AG09309 (cell line): ENCODE measurements around the gene THRA.
A peak's percentile ranks its signal among the peaks of the same experiment; 100 is the strongest.

ENCODE experiments used
- DNase-seq: peaks from one replicate; pipeline ENCODE4 v3.0.0-alpha.2; 2010; ENCODE audit warnings: low read depth
- H3K4me3 ChIP-seq: 2 replicates; pipeline ENCODE4 v1.5.1; 2011; ENCODE audit warnings: mild to moderate bottlenecking, low read depth, low read length, moderate library complexity; ENCODE audit not compliant: control insufficient read depth
- CTCF ChIP-seq: IDR thresholded peaks from 2 replicates; pipeline ENCODE4 v1.5.1; 2011; ENCODE audit warnings: mild to moderate bottlenecking, low read depth, low read length, inconsistent platforms; ENCODE audit not compliant: insufficient read depth, control insufficient read depth; ENCODE audit errors: missing control alignments

THRA gene

GRCh38 chr17:40107522-40108174 is 44.9 kb downstream of the THRA start:
- DNase-seq: no peak
- no peak overlapping the region for H3K4me3 ChIP-seq
- TF ChIP-seq CTCF: no peak

- no peak for TF ChIP-seq CTCF
- no peak overlapping the region for H3K4me3 ChIP-seq
- DNase-seq: no peak
Observed at GRCh38 chr17:40108970-40109824, 46.4 kb downstream of the THRA start.

- no peak for DNase-seq
- no peak for TF ChIP-seq CTCF
- H3K4me3 ChIP-seq: no peak overlapping the region
Observed at GRCh38 chr17:40110026-40110845, 47.5 kb downstream of the THRA start.

- H3K4me3 ChIP-seq: 0 out of 2 replicates have a peak overlapping the region, but pooled peaks have one; percentile 1
- peak; percentile 76 for TF ChIP-seq CTCF
- peak; percentile 74 for DNase-seq
Observed at GRCh38 chr17:40111221-40112128, 48.7 kb downstream of the THRA start.

- TF ChIP-seq CTCF: no peak
- H3K4me3 ChIP-seq: no peak overlapping the region
- DNase-seq: no peak
Observed at GRCh38 chr17:40112191-40112711, 49.5 kb downstream of the THRA start.
